ENCODE data around the gene NCOA1. TPM values are rescaled to one million over a fixed set of nuclear protein-coding genes. Genes with fewer than 3 reads are reported as not detected.

NCOA1 gene
- polyA plus RNA-seq, 4 donors: 13.8 to 48.5 (median 20.4) TPM

DNA sequence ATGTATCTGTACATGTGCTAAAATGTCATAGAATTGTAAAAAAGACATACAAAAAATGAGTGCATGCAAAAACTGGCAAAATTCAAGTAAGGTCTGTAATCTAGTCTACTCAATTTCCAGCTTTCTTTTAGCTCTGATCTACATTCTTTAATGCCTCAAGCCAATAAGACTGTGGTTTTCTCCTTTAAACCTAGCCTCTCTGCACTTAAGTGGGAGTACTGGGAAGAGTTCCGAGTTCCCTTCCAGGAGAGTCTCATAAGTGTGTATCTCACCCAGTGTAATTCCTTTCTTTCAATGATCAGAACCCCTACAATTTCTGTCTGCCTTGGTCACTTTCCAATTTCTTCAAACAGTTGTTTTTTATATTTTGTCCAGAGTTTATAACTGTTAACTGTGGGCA is 152.0 kb downstream of the NCOA1 start:
- Histone ChIP-seq H3K4me3 (ENCODE audit: low read depth in 1 of 3, low read length in 3 of 3) (no peak overlapping the region), H3K9me3 (ENCODE audit: control insufficient read depth in 2 of 2, insufficient read depth in 1 of 2, low read depth in 1 of 2, low read length in 1 of 2) (no peaks in the 10 kb centered on the region), H3K4me1 (ENCODE audit: control insufficient read depth in 3 of 3, insufficient read depth in 2 of 3, low read depth in 1 of 3, low read length in 2 of 3) (no peaks in the 10 kb centered on the region), H3K36me3 (ENCODE audit: control insufficient read depth in 3 of 3, insufficient read depth in 2 of 3, low read depth in 1 of 3, low read length in 3 of 3) (no peaks in the 10 kb centered on the region), H3K27me3 (ENCODE audit: control insufficient read depth in 3 of 3, insufficient read depth in 3 of 3, low read length in 3 of 3) (no peaks in the 10 kb centered on the region), H3K27ac (ENCODE audit: low read depth in 1 of 3, low read length in 2 of 3) (no peak overlapping the region)
- 74 to 93% (median 85%) methylated on average over 1 of the region's 1 CpG for WGBS, 3 donors
- FAIRE-seq (no peak), DNase-seq (no peak)

DNA sequence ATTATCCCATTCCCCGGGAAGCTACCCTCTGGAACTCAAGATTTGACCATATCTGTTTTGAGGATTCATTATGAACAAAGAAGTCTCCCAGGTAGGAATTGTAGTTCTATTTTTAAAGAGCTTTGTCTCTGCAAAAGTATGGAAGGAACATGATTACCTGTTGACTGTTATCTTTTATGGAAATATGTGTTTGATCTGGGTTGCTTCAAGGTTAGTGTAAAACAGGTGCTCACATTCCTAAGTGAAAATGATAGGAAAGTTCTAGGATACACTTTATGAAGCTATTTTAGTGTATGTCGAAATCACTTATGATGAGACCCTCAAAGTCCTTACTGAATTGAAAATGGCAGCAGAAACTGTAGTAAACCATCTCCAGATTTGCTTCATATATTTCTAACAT is 153.0 kb downstream of the NCOA1 start:
- no peak for FAIRE-seq
- no peaks in the 10 kb centered on the region for H3K9me3 ChIP-seq (ENCODE audit: control insufficient read depth in 2 of 2, insufficient read depth in 1 of 2, low read depth in 1 of 2, low read length in 1 of 2)
- no peaks in the 10 kb centered on the region for H3K27me3 ChIP-seq (ENCODE audit: control insufficient read depth in 3 of 3, insufficient read depth in 3 of 3, low read length in 3 of 3)
- no peak for DNase-seq
- no peak overlapping the region for H3K4me3 ChIP-seq (ENCODE audit: low read depth in 1 of 3, low read length in 3 of 3)
- 95 to 98% (median 97%) methylated on average over 2 of the region's 2 CpGs for WGBS, 3 donors
- no peaks in the 10 kb centered on the region for H3K4me1 ChIP-seq (ENCODE audit: control insufficient read depth in 3 of 3, insufficient read depth in 2 of 3, low read depth in 1 of 3, low read length in 2 of 3)
- no peaks in the 10 kb centered on the region for H3K36me3 ChIP-seq (ENCODE audit: control insufficient read depth in 3 of 3, insufficient read depth in 2 of 3, low read depth in 1 of 3, low read length in 3 of 3)
- no peak overlapping the region for H3K27ac ChIP-seq (ENCODE audit: low read depth in 1 of 3, low read length in 2 of 3)

- Histone ChIP-seq H3K4me1 (ENCODE audit: control insufficient read depth in 3 of 3, insufficient read depth in 2 of 3, low read depth in 1 of 3, low read length in 2 of 3) (no peaks in the 10 kb centered on the region), H3K27ac (ENCODE audit: low read depth in 1 of 3, low read length in 2 of 3) (no peak overlapping the region), H3K9me3 (ENCODE audit: control insufficient read depth in 2 of 2, insufficient read depth in 1 of 2, low read depth in 1 of 2, low read length in 1 of 2) (no peaks in the 10 kb centered on the region), H3K27me3 (ENCODE audit: control insufficient read depth in 3 of 3, insufficient read depth in 3 of 3, low read length in 3 of 3) (no peaks in the 10 kb centered on the region), H3K4me3 (ENCODE audit: low read depth in 1 of 3, low read length in 3 of 3) (no peak overlapping the region), H3K36me3 (ENCODE audit: control insufficient read depth in 3 of 3, insufficient read depth in 2 of 3, low read depth in 1 of 3, low read length in 3 of 3) (no peaks in the 10 kb centered on the region)
- DNase-seq (no peak), FAIRE-seq (peak; percentile 19)
Observed at GRCh38 chr2:24650997-24651642, 160.1 kb downstream of the NCOA1 start.

DNA sequence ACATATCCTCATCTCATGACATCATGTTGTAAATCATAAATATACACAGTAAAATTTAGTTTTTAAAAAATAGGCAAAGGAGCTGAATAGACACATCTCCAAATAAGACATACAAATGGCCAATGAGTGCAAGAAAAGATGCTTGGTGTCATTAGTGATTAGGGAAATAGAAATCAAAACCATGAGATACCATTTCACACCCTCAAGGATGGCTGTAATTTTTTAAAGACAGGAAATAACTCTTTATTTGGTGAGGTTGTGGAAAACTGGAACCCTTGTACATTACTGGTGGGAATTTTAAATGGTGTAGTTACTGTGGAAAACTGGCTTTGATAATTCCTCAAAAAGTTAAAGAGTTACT is 160.6 kb downstream of the NCOA1 start:
- FAIRE-seq (no peak), DNase-seq (no peak)
- H3K27ac ChIP-seq (ENCODE audit: low read depth in 1 of 3, low read length in 2 of 3): no peak overlapping the region
- no peak overlapping the region for H3K4me3 ChIP-seq (ENCODE audit: low read depth in 1 of 3, low read length in 3 of 3)
- H3K9me3 ChIP-seq (ENCODE audit: control insufficient read depth in 2 of 2, insufficient read depth in 1 of 2, low read depth in 1 of 2, low read length in 1 of 2): no peaks in the 10 kb centered on the region
- H3K36me3 ChIP-seq (ENCODE audit: control insufficient read depth in 3 of 3, insufficient read depth in 2 of 3, low read depth in 1 of 3, low read length in 3 of 3): no peaks in the 10 kb centered on the region
- H3K27me3 ChIP-seq (ENCODE audit: control insufficient read depth in 3 of 3, insufficient read depth in 3 of 3, low read length in 3 of 3): no peaks in the 10 kb centered on the region
- H3K4me1 ChIP-seq (ENCODE audit: control insufficient read depth in 3 of 3, insufficient read depth in 2 of 3, low read depth in 1 of 3, low read length in 2 of 3): no peaks in the 10 kb centered on the region

- no peaks in the 10 kb centered on the region for H3K27me3 ChIP-seq (ENCODE audit: control insufficient read depth in 3 of 3, insufficient read depth in 3 of 3, low read length in 3 of 3)
- no peaks in the 10 kb centered on the region for H3K4me1 ChIP-seq (ENCODE audit: control insufficient read depth in 3 of 3, insufficient read depth in 2 of 3, low read depth in 1 of 3, low read length in 2 of 3)
- H3K4me3 ChIP-seq (ENCODE audit: low read depth in 1 of 3, low read length in 3 of 3): no peak overlapping the region
- H3K36me3 ChIP-seq (ENCODE audit: control insufficient read depth in 3 of 3, insufficient read depth in 2 of 3, low read depth in 1 of 3, low read length in 3 of 3): no peaks in the 10 kb centered on the region
- H3K9me3 ChIP-seq (ENCODE audit: control insufficient read depth in 2 of 2, insufficient read depth in 1 of 2, low read depth in 1 of 2, low read length in 1 of 2): no peaks in the 10 kb centered on the region
- WGBS, 3 donors: 78 to 93% (median 89%) methylated on average over 3 of the region's 3 CpGs
- H3K27ac ChIP-seq (ENCODE audit: low read depth in 1 of 3, low read length in 2 of 3): no peak overlapping the region
- FAIRE-seq: no peak
- no peak for DNase-seq
Observed at GRCh38 chr2:24652265-24653182, 161.5 kb downstream of the NCOA1 start.

GRCh38 chr2:24657818-24658217 is 166.8 kb downstream of the NCOA1 start:
- peaks cover 0 to 5% (median 2%) of the 10 kb centered on the region in 3 donors for H3K36me3 ChIP-seq (ENCODE audit: control insufficient read depth in 3 of 3, insufficient read depth in 2 of 3, low read depth in 1 of 3, low read length in 3 of 3)
- WGBS, 3 donors: 85 to 98% (median 97%) methylated on average over 2 of the region's 2 CpGs
- no peak for DNase-seq
- no peak for FAIRE-seq
- H3K4me3 ChIP-seq (ENCODE audit: low read depth in 1 of 3, low read length in 3 of 3): no peak overlapping the region
- H3K27me3 ChIP-seq (ENCODE audit: control insufficient read depth in 3 of 3, insufficient read depth in 3 of 3, low read length in 3 of 3): no peaks in the 10 kb centered on the region
- no peaks in the 10 kb centered on the region for H3K4me1 ChIP-seq (ENCODE audit: control insufficient read depth in 3 of 3, insufficient read depth in 2 of 3, low read depth in 1 of 3, low read length in 2 of 3)
- no peak overlapping the region for H3K27ac ChIP-seq (ENCODE audit: low read depth in 1 of 3, low read length in 2 of 3)
- no peaks in the 10 kb centered on the region for H3K9me3 ChIP-seq (ENCODE audit: control insufficient read depth in 2 of 2, insufficient read depth in 1 of 2, low read depth in 1 of 2, low read length in 1 of 2)

- no peaks in the 10 kb centered on the region for H3K4me1 ChIP-seq (ENCODE audit: control insufficient read depth in 3 of 3, insufficient read depth in 2 of 3, low read depth in 1 of 3, low read length in 2 of 3)
- H3K9me3 ChIP-seq (ENCODE audit: control insufficient read depth in 2 of 2, insufficient read depth in 1 of 2, low read depth in 1 of 2, low read length in 1 of 2): no peaks in the 10 kb centered on the region
- H3K4me3 ChIP-seq (ENCODE audit: low read depth in 1 of 3, low read length in 3 of 3): no peak overlapping the region
- no peaks in the 10 kb centered on the region for H3K27me3 ChIP-seq (ENCODE audit: control insufficient read depth in 3 of 3, insufficient read depth in 3 of 3, low read length in 3 of 3)
- WGBS, 3 donors: 82 to 92% (median 92%) methylated on average over 4 of the region's 4 CpGs
- no peak overlapping the region for H3K27ac ChIP-seq (ENCODE audit: low read depth in 1 of 3, low read length in 2 of 3)
- no peak for DNase-seq
- no peak for FAIRE-seq
- peaks cover 0 to 6% (median 2%) of the 10 kb centered on the region in 3 donors for H3K36me3 ChIP-seq (ENCODE audit: control insufficient read depth in 3 of 3, insufficient read depth in 2 of 3, low read depth in 1 of 3, low read length in 3 of 3)
Observed at GRCh38 chr2:24658531-24659202, 167.6 kb downstream of the NCOA1 start.

DNA sequence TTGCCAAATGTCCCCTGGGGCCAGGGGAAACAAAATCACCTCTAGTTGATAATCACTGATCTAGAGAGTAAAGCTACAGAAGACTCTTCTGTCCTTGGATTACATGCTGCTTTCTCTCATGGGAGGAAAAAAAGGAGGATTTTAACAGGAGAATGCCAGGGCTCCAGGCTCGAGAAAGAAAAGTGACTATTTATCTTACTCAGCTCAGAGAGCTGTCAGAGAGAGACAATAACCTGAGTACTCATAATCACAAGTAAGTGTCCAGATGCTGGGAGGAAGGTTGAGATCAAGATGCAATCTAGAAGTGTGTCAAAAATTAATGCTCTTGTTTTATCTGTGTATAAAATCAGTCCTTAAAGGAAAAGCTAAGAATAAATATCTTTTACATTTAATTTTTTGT is 168.8 kb downstream of the NCOA1 start:
- Histone ChIP-seq H3K4me1 (ENCODE audit: control insufficient read depth in 3 of 3, insufficient read depth in 2 of 3, low read depth in 1 of 3, low read length in 2 of 3) (no peaks in the 10 kb centered on the region), H3K27ac (ENCODE audit: low read depth in 1 of 3, low read length in 2 of 3) (no peak overlapping the region), H3K9me3 (ENCODE audit: control insufficient read depth in 2 of 2, insufficient read depth in 1 of 2, low read depth in 1 of 2, low read length in 1 of 2) (no peaks in the 10 kb centered on the region), H3K4me3 (ENCODE audit: low read depth in 1 of 3, low read length in 3 of 3) (no peak overlapping the region), H3K27me3 (ENCODE audit: control insufficient read depth in 3 of 3, insufficient read depth in 3 of 3, low read length in 3 of 3) (no peaks in the 10 kb centered on the region), H3K36me3 (ENCODE audit: control insufficient read depth in 3 of 3, insufficient read depth in 2 of 3, low read depth in 1 of 3, low read length in 3 of 3) (peaks cover 0 to 6% (median 2%) of the 10 kb centered on the region in 3 donors)
- DNase-seq: no peak
- 58 to 83% (median 69%) methylated on average over 1 of the region's 1 CpG for WGBS, 3 donors
- FAIRE-seq: no peak

Data from small intestine (tissue), 7 donors.